Sigmoid colon (tissue), 7 donors: ENCODE data around the gene KLF7. TPM values are rescaled to one million over a fixed set of nuclear protein-coding genes. Genes with fewer than 3 reads are reported as not detected.

Source experiments
- DNase-seq: peaks from one replicate; pipeline ENCODE4 v3.0.0-alpha.2; 2019
- H3K27ac ChIP-seq, 4 donors: fragments of 200-600 bp; sonication (generic); one replicate each; pipeline ENCODE4 v1.5.1; 2016 to 2019; ENCODE audit warnings: mild to moderate bottlenecking in 1 of 4
- H3K27me3 ChIP-seq, 3 donors: fragments of 200-600 bp; sonication (generic); one replicate each; pipeline ENCODE4 v1.5.1; 2019; ENCODE audit warnings: mild to moderate bottlenecking in 1 of 3
- H3K36me3 ChIP-seq, 4 donors: fragments of 200-600 bp; sonication (generic); one replicate each; pipeline ENCODE4 v1.5.1; 2016 to 2019
- H3K4me1 ChIP-seq, 4 donors: fragments of 200-600 bp; sonication (generic); one replicate each; pipeline ENCODE4 v1.5.1; 2017 to 2019
- H3K4me3 ChIP-seq, 4 donors: fragments of 200-600 bp; sonication (generic); one replicate each; pipeline ENCODE4 v1.5.1; 2017 to 2019; ENCODE audit warnings: mild to moderate bottlenecking in 2 of 4, moderate library complexity in 1 of 4
- H3K9me3 ChIP-seq, 4 donors: fragments of 200-600 bp in 3 of 4; sonication (generic) in 3 of 4; one replicate each; pipeline versions ENCODE4 v1.5.1 to v1.6.1; 2013 to 2019
- EP300 ChIP-seq, 4 donors: sonication (generic); formaldehyde crosslinking; IDR thresholded peaks; one replicate each; pipeline ENCODE4 v1.6.1; 2017; ENCODE audit warnings: antibody characterized with exemption in 4 of 4
- POLR2A ChIP-seq, 2 donors: fragments of 450-650 bp; IDR thresholded peaks; one replicate each; pipeline ENCODE4 v1.6.1; 2016; ENCODE audit warnings: antibody characterized with exemption in 2 of 2, mild to moderate bottlenecking in 2 of 2, moderate library complexity in 2 of 2
- POLR2AphosphoS5 ChIP-seq, 4 donors: sonication (generic); formaldehyde crosslinking; IDR thresholded peaks; one replicate each; pipeline ENCODE4 v1.6.1; 2017; ENCODE audit warnings: antibody characterized with exemption in 4 of 4
- WGBS, 2 donors: extraction: QIAGEN DNeasy Blood & Tissue Kit; methylation state at CpG; one replicate each; pipeline ENCODE4 v1.1.7; 2013; 5-methylcytosine and 5-hydroxymethylcytosine counted together
- intact Hi-C: fragments of 100-400 bp; cut with DNase I; formaldehyde crosslinking; loops from one replicate; pipeline ENCODE4 v1.15.1; 2023
- polyA plus RNA-seq, 3 donors: library from polyadenylated mRNA; stranded (reverse); fragments of 200-250 nt; gene quantifications; one replicate each; pipeline ENCODE4 v1.2.3, GENCODE V29; 2013
- total RNA-seq, 4 donors: library from RNA; depleted of rRNA; stranded (reverse); fragments of >200 nt; gene quantifications; one replicate each; pipeline ENCODE4 v1.1.0, GENCODE V29; 2016
- TF ChIP-seq, protein P1 (sequence below), 4 experiments: fragments of 450-650 bp in 3 of 4; fragments of 200-600 bp in 1 of 4; IDR thresholded peaks; one replicate each; pipeline ENCODE4 v1.5.1; 2016 to 2019; ENCODE audit warnings: antibody characterized with exemption in 4 of 4, mild to moderate bottlenecking in 3 of 4, moderate library complexity in 2 of 4
- donor health status: healthy with polysubstance abuse.
- donor health status: Bipolar disorder and iron deficiency.
- donor health status: healthy.

KLF7 gene
- total and polyA plus RNA-seq, 7 donors, result 0.60 to 52.1 (median 21.2) TPM

DNA sequence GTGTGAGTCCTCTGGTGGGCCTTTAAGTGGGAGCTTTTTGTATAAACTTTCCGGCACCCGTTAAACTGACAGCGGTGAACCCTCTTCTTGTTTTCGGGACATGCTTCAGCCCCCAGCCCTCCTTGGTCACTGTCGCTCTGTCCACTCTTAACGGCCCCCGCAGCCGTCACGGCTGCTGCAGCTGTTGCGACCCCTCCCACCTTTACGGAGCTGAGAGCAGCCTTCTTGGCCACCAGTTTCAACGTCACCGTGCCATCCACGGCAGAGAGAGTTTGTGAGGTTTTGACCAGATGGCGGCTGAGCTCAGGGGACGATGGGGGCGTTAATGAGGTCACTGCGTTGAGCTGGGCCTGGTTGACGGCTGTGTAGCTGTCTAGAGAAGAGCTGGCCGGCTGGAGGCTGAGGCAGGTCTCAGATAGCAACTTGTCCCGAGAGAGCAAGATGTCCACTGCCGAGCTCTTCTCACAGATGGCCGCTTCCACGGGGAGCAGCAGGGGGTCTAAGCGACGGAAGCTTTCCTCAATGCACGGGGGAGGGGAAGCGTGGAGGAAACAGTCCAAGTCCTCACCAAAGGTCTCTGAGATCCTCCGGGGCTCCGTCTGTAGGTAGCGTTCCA, 41.9 kb downstream of the KLF7 start:
- Histone ChIP-seq H3K27ac (peak overlapping the region in 1 of 4 donors; percentile 23), H3K4me1 (peaks cover 0 to 75% (median 52%) of the 10 kb centered on the region in 4 donors), H3K4me3 (no peak overlapping the region), H3K36me3 (peaks cover 0 to 26% (median 9%) of the 10 kb centered on the region in 4 donors), H3K9me3 (no peaks in the 10 kb centered on the region), H3K27me3 (no peaks in the 10 kb centered on the region)
- no peak for DNase-seq
- 94 to 96% methylated on average over 31 of the region's 31 CpGs for WGBS, 2 donors
- intact Hi-C loops, result no loop called here
- TF ChIP-seq POLR2A (IDR thresholded peaks at IDR 0.05) (no peak), POLR2AphosphoS5 (IDR thresholded peaks at IDR 0.05) (no peak), EP300 (IDR thresholded peaks at IDR 0.05) (no peak)
- TF ChIP-seq, protein P1, sequence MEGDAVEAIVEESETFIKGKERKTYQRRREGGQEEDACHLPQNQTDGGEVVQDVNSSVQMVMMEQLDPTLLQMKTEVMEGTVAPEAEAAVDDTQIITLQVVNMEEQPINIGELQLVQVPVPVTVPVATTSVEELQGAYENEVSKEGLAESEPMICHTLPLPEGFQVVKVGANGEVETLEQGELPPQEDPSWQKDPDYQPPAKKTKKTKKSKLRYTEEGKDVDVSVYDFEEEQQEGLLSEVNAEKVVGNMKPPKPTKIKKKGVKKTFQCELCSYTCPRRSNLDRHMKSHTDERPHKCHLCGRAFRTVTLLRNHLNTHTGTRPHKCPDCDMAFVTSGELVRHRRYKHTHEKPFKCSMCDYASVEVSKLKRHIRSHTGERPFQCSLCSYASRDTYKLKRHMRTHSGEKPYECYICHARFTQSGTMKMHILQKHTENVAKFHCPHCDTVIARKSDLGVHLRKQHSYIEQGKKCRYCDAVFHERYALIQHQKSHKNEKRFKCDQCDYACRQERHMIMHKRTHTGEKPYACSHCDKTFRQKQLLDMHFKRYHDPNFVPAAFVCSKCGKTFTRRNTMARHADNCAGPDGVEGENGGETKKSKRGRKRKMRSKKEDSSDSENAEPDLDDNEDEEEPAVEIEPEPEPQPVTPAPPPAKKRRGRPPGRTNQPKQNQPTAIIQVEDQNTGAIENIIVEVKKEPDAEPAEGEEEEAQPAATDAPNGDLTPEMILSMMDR (IDR thresholded peaks at IDR 0.05), result no peak

DNA sequence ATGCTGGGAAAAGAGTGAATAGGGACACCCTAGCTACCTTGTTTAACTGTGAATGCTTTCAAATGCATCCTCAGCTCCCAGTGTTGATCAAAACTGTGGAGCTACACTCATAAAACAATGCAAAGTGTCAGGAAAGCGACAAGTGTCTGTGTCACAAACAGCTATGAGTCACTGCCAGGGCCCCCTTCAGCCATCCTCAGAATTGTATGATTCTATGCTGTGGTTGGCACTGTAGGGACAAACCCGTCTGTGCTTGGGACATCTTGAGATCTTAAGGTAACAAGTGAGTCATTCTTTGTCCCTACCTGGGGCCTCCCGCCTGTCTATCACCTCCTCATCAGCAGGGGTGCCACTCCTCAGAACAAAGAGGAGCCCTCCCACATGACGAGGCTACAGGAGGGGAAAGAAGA, 42.4 kb downstream of the KLF7 start:
- intact Hi-C loops, result no loop called here
- Histone ChIP-seq H3K27me3 (no peaks in the 10 kb centered on the region), H3K9me3 (no peaks in the 10 kb centered on the region), H3K4me3 (no peak overlapping the region), H3K36me3 (peaks cover 0 to 30% (median 9%) of the 10 kb centered on the region in 4 donors), H3K27ac (peak overlapping the region in 2 of 4 donors; percentile 23 to 40), H3K4me1 (peaks cover 0 to 77% (median 53%) of the 10 kb centered on the region in 4 donors)
- DNase-seq, result no peak
- TF ChIP-seq POLR2AphosphoS5 (IDR thresholded peaks at IDR 0.05) (no peak), EP300 (IDR thresholded peaks at IDR 0.05) (no peak), POLR2A (IDR thresholded peaks at IDR 0.05) (no peak)
- TF ChIP-seq, protein P1 (IDR thresholded peaks at IDR 0.05), result no peak
- 75 to 82% methylated on average over 4 of the region's 4 CpGs for WGBS, 2 donors

DNA sequence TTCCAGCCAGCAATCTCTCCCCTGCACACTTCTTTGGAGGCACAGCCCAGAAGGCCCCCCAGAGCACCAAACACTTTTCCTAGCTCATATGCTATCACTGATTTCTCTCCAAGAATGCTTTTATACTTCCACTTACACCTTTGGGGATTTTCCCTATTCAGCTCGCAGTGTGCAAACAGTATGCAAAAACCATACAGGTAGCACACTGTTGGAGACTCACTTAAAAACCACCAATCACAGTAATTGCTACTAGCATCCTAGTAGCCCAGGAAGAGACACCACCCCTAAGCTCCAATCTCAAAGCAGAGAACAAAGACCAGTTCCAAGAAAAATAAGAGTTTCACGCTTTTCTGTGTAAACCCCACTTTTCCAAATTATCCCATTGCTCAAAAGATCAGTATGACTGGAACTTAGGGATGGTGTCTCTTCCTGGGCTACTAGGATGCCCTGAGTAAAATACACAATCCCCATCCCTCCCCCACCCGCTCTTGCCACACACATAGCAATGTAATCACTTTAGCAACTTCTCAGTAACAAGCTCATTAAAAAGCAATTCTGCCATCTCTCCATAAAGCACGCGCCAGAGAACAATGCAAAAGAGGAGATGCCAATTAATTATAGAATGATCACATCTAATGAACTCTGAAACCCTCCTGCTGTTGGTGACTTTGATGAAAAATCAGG, 43.0 kb downstream of the KLF7 start:
- Histone ChIP-seq H3K4me1 (peaks cover 0 to 78% (median 56%) of the 10 kb centered on the region in 4 donors), H3K9me3 (no peaks in the 10 kb centered on the region), H3K27ac (peak overlapping the region in 3 of 4 donors; percentile 23 to 40 (median 24)), H3K36me3 (peaks cover 0 to 33% (median 9%) of the 10 kb centered on the region in 4 donors), H3K27me3 (no peaks in the 10 kb centered on the region), H3K4me3 (no peak overlapping the region)
- WGBS, 2 donors, result 93 to 95% methylated on average over 5 of the region's 5 CpGs
- TF ChIP-seq POLR2AphosphoS5 (IDR thresholded peaks at IDR 0.05) (no peak), POLR2A (IDR thresholded peaks at IDR 0.05) (no peak), EP300 (IDR thresholded peaks at IDR 0.05) (no peak)
- TF ChIP-seq, protein P1 (IDR thresholded peaks at IDR 0.05), result no peak
- intact Hi-C loops, result no loop called here
- no peak for DNase-seq

DNA sequence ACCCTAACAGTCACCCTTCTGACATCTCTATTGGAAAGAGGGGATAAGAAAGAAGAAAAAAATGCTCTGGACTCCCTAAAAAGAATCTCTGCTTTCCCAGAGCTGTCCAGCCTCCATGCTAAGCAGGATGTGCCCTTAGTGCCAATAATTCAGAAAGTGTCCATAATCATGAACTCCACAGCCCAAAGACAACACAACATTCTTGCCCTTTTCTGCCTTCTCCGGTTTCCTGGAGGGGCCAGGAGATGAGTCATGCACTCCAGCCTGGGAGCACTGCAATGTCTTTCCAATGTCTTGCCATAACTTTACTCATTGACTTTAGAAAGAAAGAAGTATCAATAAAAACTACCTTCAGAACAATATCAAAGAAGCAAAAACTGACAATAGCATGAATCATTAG, 44.0 kb downstream of the KLF7 start:
- H3K27me3 ChIP-seq, result no peaks in the 10 kb centered on the region
- no peak for TF ChIP-seq POLR2A (IDR thresholded peaks at IDR 0.05)
- no peak for TF ChIP-seq EP300 (IDR thresholded peaks at IDR 0.05)
- TF ChIP-seq, protein P1 (IDR thresholded peaks at IDR 0.05), result no peak
- TF ChIP-seq POLR2AphosphoS5 (IDR thresholded peaks at IDR 0.05), result no peak
- no peak overlapping the region for H3K4me3 ChIP-seq
- peak overlapping the region in 2 of 4 donors; percentile 24 to 40 for H3K27ac ChIP-seq
- DNase-seq, result no peak
- H3K9me3 ChIP-seq, result no peaks in the 10 kb centered on the region
- 64 to 74% methylated on average over 1 of the region's 1 CpG for WGBS, 2 donors
- H3K4me1 ChIP-seq, result peaks cover 0 to 80% (median 61%) of the 10 kb centered on the region in 4 donors
- H3K36me3 ChIP-seq, result peaks cover 0 to 33% (median 9%) of the 10 kb centered on the region in 4 donors
- intact Hi-C loops, result no loop called here
